ENCODE results near the gene SOX14. TPM values are rescaled to one million over a fixed set of nuclear protein-coding genes. Genes with fewer than 3 reads are reported as not detected.

SOX14 gene
- polyA plus RNA-seq, 1 of the 3 experiments (the other 2 are of a cell fraction): not detected

DNA sequence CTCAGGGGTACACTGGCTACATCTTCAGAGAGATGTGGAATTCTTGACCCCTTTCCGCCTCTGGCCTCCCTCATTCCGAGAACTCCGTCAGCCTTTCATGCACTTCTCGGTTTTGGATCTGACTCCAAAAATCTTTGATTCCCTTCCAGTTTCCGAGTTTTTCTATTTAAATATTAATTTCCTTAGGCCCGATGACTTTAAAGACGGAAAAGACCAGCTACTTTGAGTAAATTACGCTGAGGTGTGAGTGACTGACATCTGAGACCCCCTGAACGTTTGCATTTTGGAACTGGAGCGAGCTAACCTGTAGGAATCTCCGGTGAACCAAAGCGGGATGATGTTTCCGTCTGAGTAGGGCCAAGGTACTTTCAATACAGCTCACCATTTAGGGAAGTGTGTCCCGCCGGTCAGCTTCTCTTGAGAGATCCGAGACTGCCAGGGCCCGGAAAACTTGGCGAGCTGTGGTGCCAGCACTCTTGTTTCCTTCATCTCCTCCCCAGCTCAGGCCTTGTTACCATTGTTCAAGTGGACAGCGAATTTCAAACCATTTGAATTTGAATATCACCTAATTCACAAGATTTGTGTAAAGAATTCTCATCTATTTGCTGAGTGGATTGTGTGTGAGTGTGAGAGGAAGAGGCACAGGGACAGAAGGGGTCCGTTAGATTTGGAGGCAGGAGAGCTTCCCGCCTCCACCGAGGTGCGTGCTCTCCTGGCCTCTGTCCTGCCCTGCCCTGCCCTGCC is 5.4 kb downstream of the SOX14 start:
- peaks cover 87% of the 10 kb centered on the region for H3K27me3 ChIP-seq (ENCODE audit: insufficient read depth)
- WGBS (ENCODE audit: low lambda C conversion rate): 49% methylated on average over 23 of the region's 23 CpGs

DNA sequence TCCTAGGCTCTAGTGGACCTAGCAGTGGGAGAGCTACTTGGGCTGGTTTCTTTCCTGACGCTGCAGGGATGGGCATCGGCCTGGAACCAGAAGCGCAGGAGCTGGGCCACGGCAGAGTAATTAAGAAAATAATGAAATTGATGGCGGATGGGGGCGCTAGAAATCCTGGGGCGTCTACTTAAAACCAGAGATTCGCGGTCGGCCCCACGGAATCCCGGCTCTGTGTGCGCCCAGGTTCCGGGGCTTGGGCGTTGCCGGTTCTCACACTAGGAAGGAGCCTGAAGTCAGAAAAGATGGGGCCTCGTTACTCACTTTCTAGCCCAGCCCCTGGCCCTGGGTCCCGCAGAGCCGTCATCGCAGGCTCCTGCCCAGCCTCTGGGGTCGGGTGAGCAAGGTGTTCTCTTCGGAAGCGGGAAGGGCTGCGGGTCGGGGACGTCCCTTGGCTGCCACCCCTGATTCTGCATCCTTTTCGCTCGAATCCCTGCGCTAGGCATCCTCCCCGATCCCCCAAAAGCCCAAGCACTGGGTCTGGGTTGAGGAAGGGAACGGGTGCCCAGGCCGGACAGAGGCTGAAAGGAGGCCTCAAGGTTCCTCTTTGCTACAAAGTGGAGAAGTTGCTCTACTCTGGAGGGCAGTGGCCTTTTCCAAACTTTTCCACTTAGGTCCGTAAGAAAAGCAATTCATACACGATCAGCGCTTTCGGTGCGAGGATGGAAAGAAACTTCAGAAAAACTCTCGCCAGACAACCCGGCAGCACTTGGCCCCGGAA is 6.1 kb downstream of the SOX14 start:
- Histone ChIP-seq H3K27ac (ENCODE audit: low read depth in 2 of 2, low read length in 1 of 2) (no peak overlapping the region), H4K20me1 (ENCODE audit: insufficient read depth) (no peaks in the 10 kb centered on the region), H3K9me3 (no peaks in the 10 kb centered on the region), H3K4me2 (peak overlapping the region; percentile 76), H3F3A (replicated peaks; ENCODE audit: insufficient read depth) (no peaks in the 10 kb centered on the region), H3K27me3 (ENCODE audit: insufficient read depth) (peaks cover 79% of the 10 kb centered on the region), H3K9me2 (no peaks in the 10 kb centered on the region), H3K36me3 (replicated peaks in 1 of 2; ENCODE audit: control insufficient read depth in 1 of 2, insufficient read depth in 2 of 2, low read length in 1 of 2) (no peaks in the 10 kb centered on the region), H2AFZ (ENCODE audit: low read depth) (peak overlapping the region; percentile 48; the same call in 1 of the 2 replicates), H3K79me2 (ENCODE audit: insufficient read depth) (no peaks in the 10 kb centered on the region), H3K9ac (no peak overlapping the region), H3K4me1 (ENCODE audit: control insufficient read depth in 1 of 2, insufficient read depth in 2 of 2, low read depth in 1 of 2, low read length in 1 of 2) (peaks cover 0 to 14% of the 10 kb centered on the region in 2 experiments; a peak in 1 of 4 replicates), H3K4me3 (ENCODE audit: low read depth in 2 of 2, low read length in 1 of 2) (peak overlapping the region; percentile 12 to 43; a peak in 3 of 4 replicates)
- ChIA-PET CTCF (no interaction called here), POLR2A (no interaction called here)
- WGBS (ENCODE audit: low lambda C conversion rate): 4% methylated on average over 20 of the region's 40 CpGs
- TF ChIP-seq RCOR1 (IDR thresholded peaks at IDR 0.05; ENCODE audit: low read length): no peak
- TF ChIP-seq NFIC (IDR thresholded peaks at IDR 0.05; ENCODE audit: borderline replicate concordance): no peak
- no peak for TF ChIP-seq JUND (IDR thresholded peaks at IDR 0.05)
- no peak for TF ChIP-seq MXI1 (IDR thresholded peaks at IDR 0.05; ENCODE audit: low read depth, low read length)
- no peak for TF ChIP-seq CHD2 (IDR thresholded peaks at IDR 0.05; ENCODE audit: low read length, partially characterized antibody)
- TF ChIP-seq TEAD4 (IDR thresholded peaks at IDR 0.05; ENCODE audit: borderline replicate concordance, insufficient read depth): no peak
- TF ChIP-seq, protein P1, sequence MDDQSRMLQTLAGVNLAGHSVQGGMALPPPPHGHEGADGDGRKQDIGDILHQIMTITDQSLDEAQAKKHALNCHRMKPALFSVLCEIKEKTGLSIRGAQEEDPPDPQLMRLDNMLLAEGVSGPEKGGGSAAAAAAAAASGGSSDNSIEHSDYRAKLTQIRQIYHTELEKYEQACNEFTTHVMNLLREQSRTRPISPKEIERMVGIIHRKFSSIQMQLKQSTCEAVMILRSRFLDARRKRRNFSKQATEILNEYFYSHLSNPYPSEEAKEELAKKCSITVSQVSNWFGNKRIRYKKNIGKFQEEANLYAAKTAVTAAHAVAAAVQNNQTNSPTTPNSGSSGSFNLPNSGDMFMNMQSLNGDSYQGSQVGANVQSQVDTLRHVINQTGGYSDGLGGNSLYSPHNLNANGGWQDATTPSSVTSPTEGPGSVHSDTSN (IDR thresholded peaks at IDR 0.05): no peak
- TF ChIP-seq, protein P2, sequence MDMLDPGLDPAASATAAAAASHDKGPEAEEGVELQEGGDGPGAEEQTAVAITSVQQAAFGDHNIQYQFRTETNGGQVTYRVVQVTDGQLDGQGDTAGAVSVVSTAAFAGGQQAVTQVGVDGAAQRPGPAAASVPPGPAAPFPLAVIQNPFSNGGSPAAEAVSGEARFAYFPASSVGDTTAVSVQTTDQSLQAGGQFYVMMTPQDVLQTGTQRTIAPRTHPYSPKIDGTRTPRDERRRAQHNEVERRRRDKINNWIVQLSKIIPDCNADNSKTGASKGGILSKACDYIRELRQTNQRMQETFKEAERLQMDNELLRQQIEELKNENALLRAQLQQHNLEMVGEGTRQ (IDR thresholded peaks at IDR 0.05; ENCODE audit: borderline replicate concordance, low read depth, low read length): no peak
- DNase-seq: peak; percentile 47

More for the DNA sequence above, 5.4 kb downstream of the SOX14 start:
- H3K9me3 ChIP-seq: no peaks in the 10 kb centered on the region
- H3K9ac ChIP-seq: no peak overlapping the region
- POLR2A ChIA-PET: no interaction called here
- no peak for TF ChIP-seq RCOR1 (IDR thresholded peaks at IDR 0.05; ENCODE audit: low read length)
- no peak for TF ChIP-seq GABPA (IDR thresholded peaks at IDR 0.05; ENCODE audit: low read depth)
- no peak for TF ChIP-seq MXI1 (IDR thresholded peaks at IDR 0.05; ENCODE audit: low read depth, low read length)
- TF ChIP-seq EP300 (IDR thresholded peaks at IDR 0.05; ENCODE audit: borderline replicate concordance in 1 of 2, low read depth in 1 of 2, low read length in 1 of 2): no peak
- no peak for TF ChIP-seq SIN3A (IDR thresholded peaks at IDR 0.05; ENCODE audit: borderline replicate concordance, low read depth, low read length)
- TF ChIP-seq, protein P3, sequence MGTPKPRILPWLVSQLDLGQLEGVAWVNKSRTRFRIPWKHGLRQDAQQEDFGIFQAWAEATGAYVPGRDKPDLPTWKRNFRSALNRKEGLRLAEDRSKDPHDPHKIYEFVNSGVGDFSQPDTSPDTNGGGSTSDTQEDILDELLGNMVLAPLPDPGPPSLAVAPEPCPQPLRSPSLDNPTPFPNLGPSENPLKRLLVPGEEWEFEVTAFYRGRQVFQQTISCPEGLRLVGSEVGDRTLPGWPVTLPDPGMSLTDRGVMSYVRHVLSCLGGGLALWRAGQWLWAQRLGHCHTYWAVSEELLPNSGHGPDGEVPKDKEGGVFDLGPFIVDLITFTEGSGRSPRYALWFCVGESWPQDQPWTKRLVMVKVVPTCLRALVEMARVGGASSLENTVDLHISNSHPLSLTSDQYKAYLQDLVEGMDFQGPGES (IDR thresholded peaks at IDR 0.05; ENCODE audit: low read depth, low read length): no peak
- no peak for TF ChIP-seq CHD2 (IDR thresholded peaks at IDR 0.05; ENCODE audit: low read length, partially characterized antibody)
- no peak for TF ChIP-seq GATA2 (CRISPR knock-in tag; IDR thresholded peaks at IDR 0.05)
- no peak for TF ChIP-seq EZH2phosphoT487 (IDR thresholded peaks at IDR 0.05; ENCODE audit: borderline replicate concordance, low read depth)
- TF ChIP-seq ELF1 (IDR thresholded peaks at IDR 0.05): no peak
- no peak for TF ChIP-seq YY1 (IDR thresholded peaks at IDR 0.05; ENCODE audit: low read depth)
- no peak for TF ChIP-seq TCF12 (IDR thresholded peaks at IDR 0.05)
- TF ChIP-seq RAD21 (IDR thresholded peaks at IDR 0.05; ENCODE audit: low read length): no peak
- TF ChIP-seq, protein P4, sequence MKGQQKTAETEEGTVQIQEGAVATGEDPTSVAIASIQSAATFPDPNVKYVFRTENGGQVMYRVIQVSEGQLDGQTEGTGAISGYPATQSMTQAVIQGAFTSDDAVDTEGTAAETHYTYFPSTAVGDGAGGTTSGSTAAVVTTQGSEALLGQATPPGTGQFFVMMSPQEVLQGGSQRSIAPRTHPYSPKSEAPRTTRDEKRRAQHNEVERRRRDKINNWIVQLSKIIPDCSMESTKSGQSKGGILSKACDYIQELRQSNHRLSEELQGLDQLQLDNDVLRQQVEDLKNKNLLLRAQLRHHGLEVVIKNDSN (IDR thresholded peaks at IDR 0.05; ENCODE audit: borderline replicate concordance, low read depth): no peak
- TF ChIP-seq MEF2A (IDR thresholded peaks at IDR 0.05; ENCODE audit: borderline replicate concordance, low read depth): no peak
- TF ChIP-seq, protein P1 (IDR thresholded peaks at IDR 0.05): no peak
- TF ChIP-seq RXRA (IDR thresholded peaks at IDR 0.05; ENCODE audit: borderline replicate concordance, low read depth): no peak
- no peak for TF ChIP-seq RFX5 (IDR thresholded peaks at IDR 0.05; ENCODE audit: low read length)
- no peak overlapping the region for H3K4me2 ChIP-seq
- H3K4me3 ChIP-seq (ENCODE audit: low read depth in 2 of 2, low read length in 1 of 2): no peak overlapping the region
- no peaks in the 10 kb centered on the region for H4K20me1 ChIP-seq (ENCODE audit: insufficient read depth)
- no peaks in the 10 kb centered on the region for H3F3A ChIP-seq (replicated peaks; ENCODE audit: insufficient read depth)
- H3K36me3 ChIP-seq (replicated peaks in 1 of 2; ENCODE audit: control insufficient read depth in 1 of 2, insufficient read depth in 2 of 2, low read length in 1 of 2): no peaks in the 10 kb centered on the region
- CTCF ChIA-PET: no interaction called here
- no peaks in the 10 kb centered on the region for H3K9me2 ChIP-seq
- peak; percentile 15 for DNase-seq
- H3K4me1 ChIP-seq (ENCODE audit: control insufficient read depth in 1 of 2, insufficient read depth in 2 of 2, low read depth in 1 of 2, low read length in 1 of 2): peaks cover 0 to 14% of the 10 kb centered on the region in 2 experiments; a peak in 1 of 4 replicates
- no peaks in the 10 kb centered on the region for H3K79me2 ChIP-seq (ENCODE audit: insufficient read depth)
- no peak overlapping the region for H2AFZ ChIP-seq (ENCODE audit: low read depth)
- no peak overlapping the region for H3K27ac ChIP-seq (ENCODE audit: low read depth in 2 of 2, low read length in 1 of 2)

All from SK-N-SH (cell line).